B cell (primary cell): ENCODE data around the gene INHBB. TPM values are rescaled to one million over a fixed set of nuclear protein-coding genes. Genes with fewer than 3 reads are reported as not detected.

ENCODE experiments used
- ATAC-seq: fragments of 200-7000 bp; cut with Tn5 transposase; one replicate; pipeline ENCODE4 v1.10.0; 2021; ENCODE audit warnings: low read depth, mild to moderate bottlenecking, moderate number of reproducible peaks, moderate library complexity
- CTCF ChIA-PET: fragments of 350-600 bp; sonication (Branson Sonifier 250); formaldehyde crosslinking; loops from one replicate; lab custom pipeline; 2021; ENCODE audit warnings: antibody characterized with exemption, inconsistent platforms; lab: Charles Lee
- POLR2A ChIA-PET: fragments of 350-600 bp; sonication (Branson Sonifier 250); formaldehyde crosslinking; loops from one replicate; lab custom pipeline; 2021; ENCODE audit warnings: antibody characterized with exemption; lab: Charles Lee
- DNase-seq: peaks from one replicate; pipeline ENCODE4 v3.0.0; 2013
- H2AFZ ChIP-seq: 2 replicates; pipeline ENCODE4 v1.6.1; 2012; ENCODE audit warnings: mild to moderate bottlenecking, low read depth, low read length; ENCODE audit not compliant: insufficient read depth, poor library complexity, severe bottlenecking
- H3K27ac ChIP-seq, 2 donors: 1 replicate in 1 of 2; 2 replicates in 1 of 2; pipeline ENCODE4 v1.5.1; 2012 to 2013; ENCODE audit warnings: low read length in 2 of 2, mild to moderate bottlenecking in 2 of 2, moderate library complexity in 1 of 2
- H3K27me3 ChIP-seq, 4 experiments: fragments of 200-600 bp in 1 of 4; sonication (generic) in 1 of 4; replicated peaks in 1 of 4; 1 replicate in 2 of 4; 2 replicates in 2 of 4; pipeline versions ENCODE4 v1.6.1 to v1.7.0; 2013 to 2016; ENCODE audit warnings: low read length in 3 of 4, mild to moderate bottlenecking in 2 of 4, mixed read lengths in 1 of 4, moderate library complexity in 1 of 4; ENCODE audit not compliant: insufficient read depth in 4 of 4, control insufficient read depth in 3 of 4; ENCODE audit errors: control extremely low read depth in 1 of 4
- H3K36me3 ChIP-seq, 2 experiments: replicated peaks in 1 of 2; 1 replicate in 1 of 2; 2 replicates in 1 of 2; pipeline versions ENCODE4 v1.6.1 to v1.7.1; 2013; ENCODE audit warnings: low read length in 1 of 2; ENCODE audit not compliant: insufficient read depth in 2 of 2, control insufficient read depth in 1 of 2; ENCODE audit errors: control extremely low read depth in 1 of 2, extremely low read depth in 1 of 2
- H3K4me1 ChIP-seq, 2 donors: fragments of 200-600 bp in 1 of 2; sonication (generic) in 1 of 2; 1 replicate in 1 of 2; 2 replicates in 1 of 2; pipeline versions ENCODE4 v1.5.1 to v1.6.1; 2013 to 2017; ENCODE audit warnings: low read length in 2 of 2; ENCODE audit not compliant: control insufficient read depth in 2 of 2, insufficient read depth in 2 of 2
- H3K4me2 ChIP-seq: replicated peaks from 2 replicates; pipeline ENCODE3; 2012; ENCODE audit warnings: mild to moderate bottlenecking, low read depth, low read length; ENCODE audit not compliant: poor library complexity, severe bottlenecking
- H3K4me3 ChIP-seq, 5 experiments: fragments of 200-600 bp in 1 of 5; sonication (generic) in 1 of 5; 1 replicate in 3 of 5; 2 replicates in 2 of 5; pipeline versions ENCODE4 v1.5.1 to v1.7.0; 2011 to 2016; ENCODE audit warnings: low read length in 4 of 5, mild to moderate bottlenecking in 4 of 5, low read depth in 2 of 5, control low read depth in 1 of 5, moderate library complexity in 1 of 5; ENCODE audit not compliant: insufficient read depth in 1 of 5; ENCODE audit errors: control extremely low read depth in 1 of 5, extremely low read depth in 1 of 5
- H3K79me2 ChIP-seq: fragments of 200-600 bp; sonication (generic); one replicate; pipeline ENCODE4 v1.6.0; 2016; ENCODE audit warnings: low read length; ENCODE audit not compliant: control insufficient read depth, insufficient read depth
- H3K9ac ChIP-seq: fragments of 200-600 bp; sonication (generic); 2 replicates; pipeline ENCODE4 v1.6.1; 2017; ENCODE audit warnings: mild to moderate bottlenecking, low read length, moderate library complexity
- H3K9me3 ChIP-seq, 3 donors: one replicate each; pipeline versions ENCODE4 v1.6.1 to v1.7.1; 2013; ENCODE audit warnings: low read length in 2 of 3; ENCODE audit not compliant: control insufficient read depth in 2 of 3, insufficient read depth in 1 of 3; ENCODE audit errors: control extremely low read depth in 1 of 3
- H4K20me1 ChIP-seq: 2 replicates; pipeline ENCODE4 v1.6.0; 2012; ENCODE audit warnings: mild to moderate bottlenecking, low read length; ENCODE audit not compliant: insufficient read depth, control insufficient read depth, poor library complexity, severe bottlenecking
- H3K27ac Mint-ChIP-seq: one replicate; pipeline ENCODE4 v1.8.0; 2021; ENCODE audit warnings: mixed read lengths
- H3K27me3 Mint-ChIP-seq: one replicate; pipeline ENCODE4 v1.8.0; 2021; ENCODE audit warnings: mixed read lengths
- H3K4me1 Mint-ChIP-seq: one replicate; pipeline ENCODE4 v1.8.0; 2021; ENCODE audit warnings: mixed read lengths
- H3K4me3 Mint-ChIP-seq: one replicate; pipeline ENCODE4 v1.8.0; 2021; ENCODE audit warnings: mixed read lengths
- H3K9me3 Mint-ChIP-seq: one replicate; pipeline ENCODE4 v1.8.0; 2022; ENCODE audit warnings: mixed read lengths; ENCODE audit not compliant: insufficient read depth
- CTCF ChIP-seq: fragments of 200-600 bp; IDR thresholded peaks from one replicate; pipeline ENCODE4 v1.8.0; 2022; ENCODE audit warnings: antibody characterized with exemption, mild to moderate bottlenecking
- EZH2 ChIP-seq: IDR thresholded peaks from 2 replicates; pipeline ENCODE4 v1.6.1; 2012; ENCODE audit warnings: borderline replicate concordance, low read depth, mild to moderate bottlenecking, moderate library complexity, low read length; ENCODE audit not compliant: insufficient read depth, poor library complexity, severe bottlenecking
- WGBS: methylation state at CpG from one replicate; pipeline ENCODE4 v1.1.5; 2013; ENCODE audit warnings: missing lambda C conversion rate; ENCODE audit not compliant: insufficient coverage; 5-methylcytosine and 5-hydroxymethylcytosine counted together
- intact Hi-C: fragments of 100-400 bp; cut with micrococcal nuclease; formaldehyde crosslinking; loops from one replicate; pipeline ENCODE4 v1.10.0; 2022
- polyA plus RNA-seq: library from polyadenylated mRNA; depleted of rRNA; stranded (reverse); fragments of >200 nt; gene quantifications from 2 replicates; pipeline ENCODE4 v1.2.3, GENCODE V29; 2012
- total RNA-seq, 2 donors: library from RNA; stranded (reverse); fragments of 120-200 nt in 1 of 2; gene quantifications; 1 replicate in 1 of 2; 2 replicates in 1 of 2; pipeline versions ENCODE4 v1.2.3 to v1.2.4, GENCODE V29; 2013 to 2022

INHBB gene
- total and polyA plus RNA-seq, 2 donors (not counting 1 experiment from before 2014, with no cell fraction given), result 0.03 TPM; not detected in 1

GRCh38 chr2:120321721-120322284, 24.1 kb upstream of the INHBB start:
- Mint-ChIP-seq H3K27ac (no peak overlapping the region), H3K27me3 (peaks cover 11% of the 10 kb centered on the region), H3K4me1 (no peaks in the 10 kb centered on the region), H3K9me3 (no peaks in the 10 kb centered on the region), H3K4me3 (no peak overlapping the region)
- Histone ChIP-seq H3K9ac (no peak overlapping the region), H3K4me3 (no peak overlapping the region), H3K36me3 (no peaks in the 10 kb centered on the region), H3K27ac (no peak overlapping the region), H3K9me3 (peaks cover 0 to 4% (median 0%) of the 10 kb centered on the region in 3 donors), H3K4me1 (no peaks in the 10 kb centered on the region), H4K20me1 (no peaks in the 10 kb centered on the region), H3K4me2 (no peak overlapping the region), H2AFZ (no peak overlapping the region), H3K79me2 (no peaks in the 10 kb centered on the region), H3K27me3 (peaks cover 0 to 12% (median 2%) of the 10 kb centered on the region in 4 experiments)
- no peak for ATAC-seq
- POLR2A ChIA-PET, result no interaction called here
- no peak for TF ChIP-seq CTCF
- no peak for TF ChIP-seq EZH2
- no peak for DNase-seq
- WGBS, result 75% methylated on average over 10 of the region's 10 CpGs
- intact Hi-C loops, result no loop called here
- CTCF ChIA-PET, result interaction anchor here (0.6 kb wide), 2 partner anchors 8 to 10 kb away, joined by 3 read pairs; no protein-coding TSS in a partner anchor

GRCh38 chr2:120322329-120322728, 23.6 kb upstream of the INHBB start:
- no peak overlapping the region for H3K27ac ChIP-seq
- H2AFZ ChIP-seq, result no peak overlapping the region
- H3K4me1 ChIP-seq, result no peaks in the 10 kb centered on the region
- CTCF ChIA-PET, result interaction anchor here (0.6 kb wide), 1 partner anchor 8 kb away, joined by 3 read pairs; no protein-coding TSS in a partner anchor
- no peaks in the 10 kb centered on the region for H3K79me2 ChIP-seq
- H3K4me2 ChIP-seq, result no peak overlapping the region
- no peak overlapping the region for H3K9ac ChIP-seq
- intact Hi-C loops, result no loop called here
- H3K27me3 ChIP-seq, result peaks cover 0 to 15% (median 2%) of the 10 kb centered on the region in 4 experiments
- H3K9me3 ChIP-seq, result peaks cover 0 to 4% (median 0%) of the 10 kb centered on the region in 3 donors
- no peak overlapping the region for H3K27ac Mint-ChIP-seq
- no peak overlapping the region for H3K4me3 ChIP-seq
- H4K20me1 ChIP-seq, result no peaks in the 10 kb centered on the region
- peaks cover 16% of the 10 kb centered on the region for H3K27me3 Mint-ChIP-seq
- POLR2A ChIA-PET, result no interaction called here
- no peak for DNase-seq
- no peaks in the 10 kb centered on the region for H3K9me3 Mint-ChIP-seq
- WGBS, result 100% methylated on average over 6 of the region's 7 CpGs
- peaks cover 1% of the 10 kb centered on the region for H3K4me1 Mint-ChIP-seq
- no peak for TF ChIP-seq EZH2
- no peak for TF ChIP-seq CTCF
- ATAC-seq, result no peak
- H3K4me3 Mint-ChIP-seq, result no peak overlapping the region
- no peaks in the 10 kb centered on the region for H3K36me3 ChIP-seq
